Endometrial microvascular endothelial cells (primary cell): ENCODE measurements around the gene PPM1E. TPM values are rescaled to one million over a fixed set of nuclear protein-coding genes. Genes with fewer than 3 reads are reported as not detected.

Source experiments
- in situ Hi-C: cut with HindIII; loops from 2 replicates; pipeline ENCODE4 v1.10.0; 2017; ENCODE audit warnings: low sequenced_read_pairs, low pct_unique_long_range_greater_than_20kb; ENCODE audit errors: inconsistent ontology term
- total RNA-seq: library from RNA; depleted of rRNA; stranded (reverse); fragments of >200 nt; gene quantifications from one replicate; pipeline ENCODE4 v1.2.3, GENCODE V29; 2015; ENCODE audit errors: inconsistent ontology term

Gene PPM1E
- total RNA-seq, 1 donor from 2014 or later, result not detected

GRCh38 chr17:59002848-59003247 lies 247.2 kb downstream of the PPM1E start:
- in situ Hi-C loops, result no loop called here

- in situ Hi-C loops, result no loop called here
These were observed 248.2 kb downstream of the PPM1E start for GRCh38 chr17:59003860-59004259.

- in situ Hi-C loops, result no loop called here
These were observed 248.9 kb downstream of the PPM1E start for GRCh38 chr17:59004338-59005111.

- in situ Hi-C loops, result no loop called here
These were observed 252.3 kb downstream of the PPM1E start for GRCh38 chr17:59007995-59008394.

- in situ Hi-C loops, result no loop called here
These were observed 253.1 kb downstream of the PPM1E start for GRCh38 chr17:59008737-59009136.

GRCh38 chr17:59010026-59010425 lies 254.4 kb downstream of the PPM1E start:
- in situ Hi-C loops, result no loop called here

GRCh38 chr17:59011975-59012374 lies 256.3 kb downstream of the PPM1E start:
- in situ Hi-C loops, result no loop called here

GRCh38 chr17:59018019-59018418 lies 262.4 kb downstream of the PPM1E start:
- in situ Hi-C loops, result no loop called here

GRCh38 chr17:59024916-59025315 lies 269.3 kb downstream of the PPM1E start:
- in situ Hi-C loops, result no loop called here

GRCh38 chr17:59026176-59026939 lies 270.7 kb downstream of the PPM1E start:
- in situ Hi-C loops, result no loop called here

GRCh38 chr17:59027750-59028149 lies 272.1 kb downstream of the PPM1E start:
- in situ Hi-C loops, result no loop called here

- in situ Hi-C loops, result no loop called here
These were observed 272.7 kb downstream of the PPM1E start for GRCh38 chr17:59028328-59028727.

GRCh38 chr17:59030811-59031210 lies 275.2 kb downstream of the PPM1E start:
- in situ Hi-C loops, result no loop called here

Other genes with a start within 250 kb of the PPM1E start
- gene MTMR4, start 241.2 kb upstream of the PPM1E start, total RNA-seq, result 36.2 TPM
- gene TEX14, start 63.8 kb upstream of the PPM1E start, total RNA-seq, result not detected
- gene RAD51C, start 63.3 kb upstream of the PPM1E start, total RNA-seq, result 48.5 TPM